ENCODE results near the gene ARHGEF4. TPM values are rescaled to one million over a fixed set of nuclear protein-coding genes. Genes with fewer than 3 reads are reported as not detected.

Gene ARHGEF4
- total RNA-seq, 1 experiment from 2014 or later: 21.8 TPM

DNA sequence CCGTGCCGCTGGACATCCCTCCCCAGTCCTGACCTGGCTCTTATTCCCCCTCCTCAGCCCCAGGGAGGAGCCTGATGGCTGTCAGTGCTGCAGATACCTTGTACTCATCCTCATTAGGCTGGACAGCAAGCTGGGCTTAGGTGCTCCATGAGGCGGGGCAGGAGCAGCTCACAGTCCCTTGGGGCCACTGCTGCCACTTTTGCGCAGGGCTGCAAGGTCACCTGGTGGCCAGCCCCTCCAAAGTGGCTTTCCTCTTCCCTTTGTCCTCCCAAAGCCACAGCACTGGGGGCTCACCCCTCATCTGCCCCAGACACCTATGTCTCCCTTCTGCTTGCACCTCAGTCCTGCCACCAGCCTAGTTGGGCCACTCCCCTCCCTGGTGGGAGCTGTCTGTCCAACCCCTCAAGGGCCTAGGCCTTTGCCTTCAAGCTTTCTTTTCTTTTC is 195.7 kb downstream of the ARHGEF4 start:
- no peaks in the 10 kb centered on the region for H3K36me3 Mint-ChIP-seq
- peaks cover 34% of the 10 kb centered on the region for H3K27me3 Mint-ChIP-seq (ENCODE audit: low read depth)
- H3K9me3 Mint-ChIP-seq: peaks cover 4% of the 10 kb centered on the region
- no peak overlapping the region for H3K27ac Mint-ChIP-seq
- TF ChIP-seq E2F4 (CRISPR knock-in tag; IDR thresholded peaks at IDR 0.05; ENCODE audit: borderline replicate concordance, low read depth): no peak
- TF ChIP-seq JUN (CRISPR knock-in tag; IDR thresholded peaks at IDR 0.05): no peak
- TF ChIP-seq IRF2 (CRISPR knock-in tag; IDR thresholded peaks at IDR 0.05; ENCODE audit: borderline replicate concordance, low read depth): no peak
- no peak for TF ChIP-seq SMAD3 (CRISPR knock-in tag; IDR thresholded peaks at IDR 0.05; ENCODE audit: borderline replicate concordance)
- TF ChIP-seq MLX (CRISPR knock-in tag; IDR thresholded peaks at IDR 0.05): no peak
- no peaks in the 10 kb centered on the region for H3K4me1 Mint-ChIP-seq
- ChIA-PET CTCF (interaction anchor here (1.0 to 1.7 kb wide), 3 partner anchors 9 to 112 kb away, joined by 3 to 5 read pairs (median 4); no protein-coding TSS in a partner anchor), POLR2A (no interaction called here)
- H3K4me3 Mint-ChIP-seq: no peak overlapping the region
- ATAC-seq: no peak
- DNase-seq (ENCODE audit: low spot score): no peak

DNA sequence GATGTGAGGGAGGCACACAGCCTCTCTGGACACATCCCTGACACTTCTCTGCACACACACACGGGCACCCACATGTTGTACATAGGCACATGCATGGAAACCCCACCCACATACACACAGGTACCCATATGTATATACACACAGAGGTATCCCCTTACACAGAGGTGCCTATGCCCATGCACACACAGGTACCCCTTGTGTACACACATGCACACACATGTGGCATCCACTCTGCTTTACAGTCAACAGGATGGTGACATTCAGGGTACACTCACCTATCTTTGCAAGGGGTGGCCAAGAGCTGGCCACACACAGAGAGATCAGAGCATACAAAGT is 197.0 kb downstream of the ARHGEF4 start:
- no peak for ATAC-seq
- DNase-seq (ENCODE audit: low spot score): no peak

More for the DNA sequence above, 197.0 kb downstream of the ARHGEF4 start:
- H3K27me3 Mint-ChIP-seq (ENCODE audit: low read depth): peaks cover 34% of the 10 kb centered on the region
- H3K4me1 Mint-ChIP-seq: no peaks in the 10 kb centered on the region
- H3K9me3 Mint-ChIP-seq: no peaks in the 10 kb centered on the region
- H3K36me3 Mint-ChIP-seq: no peaks in the 10 kb centered on the region
- peak overlapping the region; percentile 62 for H3K4me3 Mint-ChIP-seq
- POLR2A ChIA-PET: no interaction called here
- TF ChIP-seq, protein P1, sequence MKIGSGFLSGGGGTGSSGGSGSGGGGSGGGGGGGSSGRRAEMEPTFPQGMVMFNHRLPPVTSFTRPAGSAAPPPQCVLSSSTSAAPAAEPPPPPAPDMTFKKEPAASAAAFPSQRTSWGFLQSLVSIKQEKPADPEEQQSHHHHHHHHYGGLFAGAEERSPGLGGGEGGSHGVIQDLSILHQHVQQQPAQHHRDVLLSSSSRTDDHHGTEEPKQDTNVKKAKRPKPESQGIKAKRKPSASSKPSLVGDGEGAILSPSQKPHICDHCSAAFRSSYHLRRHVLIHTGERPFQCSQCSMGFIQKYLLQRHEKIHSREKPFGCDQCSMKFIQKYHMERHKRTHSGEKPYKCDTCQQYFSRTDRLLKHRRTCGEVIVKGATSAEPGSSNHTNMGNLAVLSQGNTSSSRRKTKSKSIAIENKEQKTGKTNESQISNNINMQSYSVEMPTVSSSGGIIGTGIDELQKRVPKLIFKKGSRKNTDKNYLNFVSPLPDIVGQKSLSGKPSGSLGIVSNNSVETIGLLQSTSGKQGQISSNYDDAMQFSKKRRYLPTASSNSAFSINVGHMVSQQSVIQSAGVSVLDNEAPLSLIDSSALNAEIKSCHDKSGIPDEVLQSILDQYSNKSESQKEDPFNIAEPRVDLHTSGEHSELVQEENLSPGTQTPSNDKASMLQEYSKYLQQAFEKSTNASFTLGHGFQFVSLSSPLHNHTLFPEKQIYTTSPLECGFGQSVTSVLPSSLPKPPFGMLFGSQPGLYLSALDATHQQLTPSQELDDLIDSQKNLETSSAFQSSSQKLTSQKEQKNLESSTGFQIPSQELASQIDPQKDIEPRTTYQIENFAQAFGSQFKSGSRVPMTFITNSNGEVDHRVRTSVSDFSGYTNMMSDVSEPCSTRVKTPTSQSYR (CRISPR knock-in tag; IDR thresholded peaks at IDR 0.05): no peak
- TF ChIP-seq ARID4B (CRISPR knock-in tag; IDR thresholded peaks at IDR 0.05; ENCODE audit: borderline replicate concordance) (no peak), ZNF416 (CRISPR knock-in tag; IDR thresholded peaks at IDR 0.05) (no peak), TEAD4 (CRISPR knock-in tag; IDR thresholded peaks at IDR 0.05) (no peak), FOXK1 (CRISPR knock-in tag; IDR thresholded peaks at IDR 0.05) (no peak), NFATC4 (CRISPR knock-in tag; IDR thresholded peaks at IDR 0.05) (no peak), SMAD4 (CRISPR knock-in tag; IDR thresholded peaks at IDR 0.05) (no peak), ZNF532 (CRISPR knock-in tag; IDR thresholded peaks at IDR 0.05; ENCODE audit: borderline replicate concordance) (no peak), JUN (CRISPR knock-in tag; IDR thresholded peaks at IDR 0.05) (no peak), ELF4 (CRISPR knock-in tag; IDR thresholded peaks at IDR 0.05; ENCODE audit: low read depth) (no peak), ZNF138 (CRISPR knock-in tag; conservative IDR thresholded peaks at IDR 0.05) (no peak), NR3C1 (CRISPR knock-in tag; conservative IDR thresholded peaks at IDR 0.05; ENCODE audit: low read depth) (no peak)
- TF ChIP-seq, protein P2, sequence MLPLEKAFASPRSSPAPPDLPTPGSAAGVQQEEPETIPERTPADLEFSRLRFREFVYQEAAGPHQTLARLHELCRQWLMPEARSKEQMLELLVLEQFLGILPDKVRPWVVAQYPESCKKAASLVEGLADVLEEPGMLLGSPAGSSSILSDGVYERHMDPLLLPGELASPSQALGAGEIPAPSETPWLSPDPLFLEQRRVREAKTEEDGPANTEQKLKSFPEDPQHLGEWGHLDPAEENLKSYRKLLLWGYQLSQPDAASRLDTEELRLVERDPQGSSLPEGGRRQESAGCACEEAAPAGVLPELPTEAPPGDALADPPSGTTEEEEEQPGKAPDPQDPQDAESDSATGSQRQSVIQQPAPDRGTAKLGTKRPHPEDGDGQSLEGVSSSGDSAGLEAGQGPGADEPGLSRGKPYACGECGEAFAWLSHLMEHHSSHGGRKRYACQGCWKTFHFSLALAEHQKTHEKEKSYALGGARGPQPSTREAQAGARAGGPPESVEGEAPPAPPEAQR (CRISPR knock-in tag; IDR thresholded peaks at IDR 0.05): no peak
- TF ChIP-seq, protein P3, sequence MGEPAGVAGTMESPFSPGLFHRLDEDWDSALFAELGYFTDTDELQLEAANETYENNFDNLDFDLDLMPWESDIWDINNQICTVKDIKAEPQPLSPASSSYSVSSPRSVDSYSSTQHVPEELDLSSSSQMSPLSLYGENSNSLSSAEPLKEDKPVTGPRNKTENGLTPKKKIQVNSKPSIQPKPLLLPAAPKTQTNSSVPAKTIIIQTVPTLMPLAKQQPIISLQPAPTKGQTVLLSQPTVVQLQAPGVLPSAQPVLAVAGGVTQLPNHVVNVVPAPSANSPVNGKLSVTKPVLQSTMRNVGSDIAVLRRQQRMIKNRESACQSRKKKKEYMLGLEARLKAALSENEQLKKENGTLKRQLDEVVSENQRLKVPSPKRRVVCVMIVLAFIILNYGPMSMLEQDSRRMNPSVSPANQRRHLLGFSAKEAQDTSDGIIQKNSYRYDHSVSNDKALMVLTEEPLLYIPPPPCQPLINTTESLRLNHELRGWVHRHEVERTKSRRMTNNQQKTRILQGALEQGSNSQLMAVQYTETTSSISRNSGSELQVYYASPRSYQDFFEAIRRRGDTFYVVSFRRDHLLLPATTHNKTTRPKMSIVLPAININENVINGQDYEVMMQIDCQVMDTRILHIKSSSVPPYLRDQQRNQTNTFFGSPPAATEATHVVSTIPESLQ (CRISPR knock-in tag; IDR thresholded peaks at IDR 0.05): no peak
- CTCF ChIA-PET: no interaction called here
- H3K27ac Mint-ChIP-seq: no peak overlapping the region
